H1 (cell line): ENCODE data around the gene CSRNP3. TPM values are rescaled to one million over a fixed set of nuclear protein-coding genes. Genes with fewer than 3 reads are reported as not detected.
"Not testable (repeated sequence)": the region's sequence is repeated elsewhere in the genome, so short reads cannot be mapped to it uniquely, and the experiment has no call there.

ENCODE experiments used
- CTCF ChIA-PET: fragments of 300-600 bp; sonication (Branson Sonifier 250); formaldehyde crosslinking; loops from one replicate; lab custom pipeline; 2021; ENCODE audit not compliant: partially characterized antibody; lab: Charles Lee
- POLR2A ChIA-PET: fragments of 300-600 bp; sonication (Branson Sonifier 250); formaldehyde crosslinking; loops from one replicate; lab custom pipeline; 2021; ENCODE audit warnings: inconsistent platforms; ENCODE audit not compliant: partially characterized antibody; lab: Charles Lee
- DNase-seq, 2 experiments: peaks; one replicate each; pipeline versions ENCODE4 v3.0.0 to v3.0.0-alpha.2; 2010 to 2022; ENCODE audit warnings: low spot score in 2 of 2, low read depth in 1 of 2, mixed read lengths in 1 of 2
- FAIRE-seq: peaks from 2 replicates; lab custom pipeline; 2011; peaks lifted over from hg19 to GRCh38; lab: Jason Lieb, UNC
- H2AFZ ChIP-seq: 2 replicates; pipeline ENCODE4 v1.8.1; 2012; ENCODE audit warnings: low read length, inconsistent platforms
- H2AK5ac ChIP-seq: 2 replicates; pipeline ENCODE4 v1.6.1; 2013; ENCODE audit warnings: low read depth, low read length
- H2BK120ac ChIP-seq: replicated peaks from 2 replicates; pipeline ENCODE3; 2013; ENCODE audit warnings: low read depth, low read length, inconsistent platforms
- H2BK12ac ChIP-seq: 2 replicates; pipeline ENCODE4 v1.6.1; 2013; ENCODE audit warnings: low read depth, low read length
- H2BK15ac ChIP-seq: 2 replicates; pipeline ENCODE4 v1.6.1; 2013; ENCODE audit warnings: low read length
- H2BK20ac ChIP-seq: 2 replicates; pipeline ENCODE4 v1.6.1; 2013; ENCODE audit warnings: low read length
- H2BK5ac ChIP-seq: 2 replicates; pipeline ENCODE4 v1.6.1; 2013; ENCODE audit warnings: low read depth, low read length
- H3K14ac ChIP-seq: 2 replicates; pipeline ENCODE4 v1.6.1; 2013; ENCODE audit warnings: inconsistent platforms; ENCODE audit not compliant: insufficient read length
- H3K18ac ChIP-seq: 2 replicates; pipeline ENCODE4 v1.6.1; 2013; ENCODE audit warnings: low read length; ENCODE audit errors: extremely low read depth
- H3K23ac ChIP-seq: 2 replicates; pipeline ENCODE4 v1.6.1; 2013; ENCODE audit warnings: inconsistent platforms; ENCODE audit not compliant: insufficient read length
- H3K23me2 ChIP-seq: 2 replicates; pipeline ENCODE4 v1.6.1; 2013; ENCODE audit warnings: low read depth, low read length
- H3K27ac ChIP-seq: 2 replicates; pipeline ENCODE4 v1.6.1; 2011; ENCODE audit warnings: low read depth, low read length, inconsistent platforms
- H3K27me3 ChIP-seq, 4 experiments: replicated peaks in 1 of 4; 1 replicate in 1 of 4; 2 replicates in 3 of 4; pipeline versions ENCODE4 v1.6.1 to v1.8.1; 2011 to 2013; ENCODE audit warnings: low read length in 3 of 4, mild to moderate bottlenecking in 3 of 4, inconsistent platforms in 2 of 4, mixed read lengths in 2 of 4, moderate library complexity in 1 of 4; ENCODE audit not compliant: control insufficient read depth in 3 of 4, insufficient read depth in 3 of 4; ENCODE audit errors: extremely low read depth in 1 of 4
- H3K36me3 ChIP-seq, 4 experiments: 2 replicates each; pipeline versions ENCODE4 v1.6.1 to v1.8.1; 2011 to 2013; ENCODE audit warnings: mild to moderate bottlenecking in 4 of 4, low read length in 3 of 4, moderate library complexity in 2 of 4, control low read depth in 1 of 4, inconsistent platforms in 1 of 4; ENCODE audit not compliant: insufficient read depth in 4 of 4, control insufficient read depth in 2 of 4
- H3K4ac ChIP-seq: replicated peaks from 2 replicates; pipeline ENCODE3; 2013; ENCODE audit warnings: low read length, low read depth, mixed read lengths, inconsistent platforms; ENCODE audit not compliant: insufficient read length
- H3K4me1 ChIP-seq, 4 experiments: replicated peaks in 1 of 4; 1 replicate in 1 of 4; 2 replicates in 3 of 4; pipeline versions ENCODE4 v1.6.1 to v1.8.1; 2011 to 2013; ENCODE audit warnings: low read length in 3 of 4, inconsistent platforms in 2 of 4, mixed read lengths in 1 of 4; ENCODE audit not compliant: insufficient read depth in 4 of 4, control insufficient read depth in 3 of 4
- H3K4me2 ChIP-seq, 2 experiments: 2 replicates each; pipeline versions ENCODE4 v1.6.1 to v1.8.1; 2011 to 2013; ENCODE audit warnings: low read depth in 2 of 2, low read length in 2 of 2, control low read depth in 1 of 2, inconsistent platforms in 1 of 2, mild to moderate bottlenecking in 1 of 2; ENCODE audit not compliant: insufficient read depth in 1 of 2
- H3K4me3 ChIP-seq, 4 experiments: fragments of 200-600, 300-600 bp in 1 of 4; sonication (generic), shearing (Covaris generic), sonication (Bioruptor Twin) in 1 of 4; 2 replicates each; pipeline versions ENCODE4 v1.5.1 to v1.8.1; 2011 to 2016; ENCODE audit warnings: low read length in 4 of 4, low read depth in 3 of 4, control low read depth in 2 of 4, inconsistent platforms in 2 of 4, mild to moderate bottlenecking in 2 of 4, mixed read lengths in 1 of 4, moderate library complexity in 1 of 4; ENCODE audit not compliant: insufficient read depth in 2 of 4; ENCODE audit errors: extremely low read depth in 1 of 4
- H3K56ac ChIP-seq: replicated peaks from 2 replicates; pipeline ENCODE3; 2013; ENCODE audit warnings: low read depth, mild to moderate bottlenecking, mixed read lengths, low read length, inconsistent platforms; ENCODE audit not compliant: insufficient read length
- H3K79me1 ChIP-seq: 2 replicates; pipeline ENCODE4 v1.6.1; 2013; ENCODE audit warnings: low read depth, low read length, control low read depth
- H3K79me2 ChIP-seq, 2 experiments: 2 replicates each; pipeline versions ENCODE4 v1.6.1 to v1.8.1; 2012 to 2013; ENCODE audit warnings: low read length in 2 of 2, mild to moderate bottlenecking in 2 of 2, inconsistent platforms in 1 of 2; ENCODE audit not compliant: insufficient read depth in 2 of 2, control insufficient read depth in 1 of 2
- H3K9ac ChIP-seq, 4 experiments: replicated peaks in 1 of 4; 1 replicate in 1 of 4; 2 replicates in 3 of 4; pipeline versions ENCODE4 v1.6.1 to v1.8.1; 2011 to 2013; ENCODE audit warnings: low read depth in 3 of 4, low read length in 3 of 4, control low read depth in 2 of 4, mild to moderate bottlenecking in 2 of 4, moderate library complexity in 2 of 4, inconsistent platforms in 1 of 4; ENCODE audit errors: extremely low read depth in 1 of 4
- H3K9me3 ChIP-seq, 2 experiments: 2 replicates each; pipeline versions ENCODE4 v1.6.1 to v1.8.1; 2012 to 2013; ENCODE audit warnings: mild to moderate bottlenecking in 2 of 2, moderate library complexity in 2 of 2, control low read depth in 1 of 2, inconsistent platforms in 1 of 2, low read depth in 1 of 2, low read length in 1 of 2, mixed read lengths in 1 of 2; ENCODE audit not compliant: insufficient read depth in 2 of 2
- H4K20me1 ChIP-seq, 2 experiments: replicated peaks in 1 of 2; 2 replicates each; pipeline versions ENCODE3 to v1.8.1; 2011 to 2013; ENCODE audit warnings: inconsistent platforms in 2 of 2, low read length in 2 of 2, mild to moderate bottlenecking in 1 of 2; ENCODE audit not compliant: insufficient read depth in 2 of 2, control insufficient read depth in 1 of 2
- H4K5ac ChIP-seq: 2 replicates; pipeline ENCODE4 v1.6.1; 2013; ENCODE audit warnings: low read length, low read depth, mixed read lengths, inconsistent platforms; ENCODE audit not compliant: insufficient read length
- H4K8ac ChIP-seq: 2 replicates; pipeline ENCODE4 v1.8.0; 2013; ENCODE audit warnings: mild to moderate bottlenecking, moderate library complexity, low read length, inconsistent platforms; ENCODE audit not compliant: insufficient read depth; ENCODE audit errors: extremely low read depth
- H4K91ac ChIP-seq: replicated peaks from 2 replicates; pipeline ENCODE3; 2013; ENCODE audit warnings: low read length, mixed read lengths, inconsistent platforms; ENCODE audit not compliant: insufficient read length
- GABPA ChIP-seq: IDR thresholded peaks from 2 replicates; pipeline ENCODE4 v1.6.1; 2011; ENCODE audit warnings: mild to moderate bottlenecking, low read length, moderate library complexity, borderline replicate concordance; ENCODE audit not compliant: insufficient read depth
- KDM1A ChIP-seq: fragments of 200-600, 300-600 bp; sonication (generic); IDR thresholded peaks from 2 replicates; pipeline ENCODE4 v1.7.1; 2016; ENCODE audit warnings: mild to moderate bottlenecking, low read length, borderline replicate concordance
- polyA plus RNA-seq, 7 experiments: library from polyadenylated mRNA; depleted of rRNA in 3 of 7; stranded (reverse) in 5 of 7; unstranded in 2 of 7; fragments of >200 nt in 5 of 7; fragments of 200-250 nt in 2 of 7; gene quantifications; 1 replicate in 5 of 7; 2 replicates in 1 of 7; 4 replicates in 1 of 7; pipeline versions ENCODE4 v1.2.1 to v1.2.3, GENCODE V29; 2011 to 2013; ENCODE audit warnings: missing spikeins in 2 of 7, mixed read lengths in 2 of 7
- total RNA-seq: library from RNA; stranded (reverse); fragmentation: NEBNext Ultra II Directional; extraction: Animal tissue kit (Norgen Biotek cat#: 25700); gene quantifications from 2 replicates; pipeline ENCODE4 v1.2.1, GENCODE V29; 2021

The CSRNP3 gene
- total and polyA plus RNA-seq, 2 of the 8 experiments (the other 6 are each of a cell fraction or from before 2014, with no cell fraction given), result 1.3 to 6.5 TPM

- TF ChIP-seq KDM1A (no peak), GABPA (no peak)
Observed at GRCh38 chr2:165587335-165587938, 117.9 kb downstream of the CSRNP3 start (continued).

- H2BK120ac ChIP-seq, DNase-seq, H3K79me2 ChIP-seq, H3K4me3 ChIP-seq, H3K79me1 ChIP-seq, H4K91ac ChIP-seq, H3K4me1 ChIP-seq, H4K8ac ChIP-seq, H4K5ac ChIP-seq, H3K4me2 ChIP-seq, H2BK20ac ChIP-seq, H2AK5ac ChIP-seq, H2BK12ac ChIP-seq, H2BK15ac ChIP-seq, H2AFZ ChIP-seq, H3K56ac ChIP-seq, H3K27me3 ChIP-seq, H3K23me2 ChIP-seq, H3K9ac ChIP-seq, H3K36me3 ChIP-seq, H3K14ac ChIP-seq, H4K20me1 ChIP-seq, H3K4ac ChIP-seq, H3K27ac ChIP-seq, FAIRE-seq, POLR2A ChIA-PET, H2BK5ac ChIP-seq, H3K23ac ChIP-seq, H3K18ac ChIP-seq: not testable (repeated sequence)
- H3K9me3 ChIP-seq, result peaks cover 12 to 16% of the 10 kb centered on the region in 2 experiments; a peak in 3 of 4 replicates
- CTCF ChIA-PET, result interaction anchor here (0.8 kb wide), 1 partner anchor 283 kb away, joined by 3 read pairs; no protein-coding TSS in a partner anchor
Observed at GRCh38 chr2:165590999-165591398, 121.5 kb downstream of the CSRNP3 start.
